ENCODE data around the gene LRP1B.

The LRP1B gene

DNA sequence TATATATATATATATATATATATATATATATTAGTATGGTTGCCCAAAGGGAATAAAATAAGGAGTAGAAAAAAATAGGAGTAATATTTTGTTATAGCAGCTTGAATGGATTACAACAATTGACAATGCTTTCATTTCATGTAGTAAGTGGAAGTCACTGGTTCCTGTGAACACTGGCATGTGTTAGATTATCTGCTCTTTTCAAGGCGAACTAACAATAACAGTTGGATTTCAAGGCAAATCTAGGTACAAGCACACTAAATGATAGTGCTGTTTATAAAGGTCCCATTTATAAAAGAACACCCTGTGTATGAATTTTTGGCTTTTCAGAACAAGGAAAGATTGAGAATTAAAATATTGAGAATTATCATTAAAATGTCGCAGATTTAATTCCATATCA is 1535.7 kb downstream of the LRP1B start:
- Histone ChIP-seq H3K4me3 (ENCODE audit: insufficient read depth, low read depth, low read length, poor library complexity, severe bottlenecking) (no peak overlapping the region), H3K4me1 (ENCODE audit: control insufficient read depth, insufficient read depth, low read length, poor library complexity, severe bottlenecking) (no peaks in the 10 kb centered on the region), H3K27ac (ENCODE audit: insufficient read depth, low read length, poor library complexity, severe bottlenecking) (no peak overlapping the region), H3K27me3 (replicated peaks; ENCODE audit: control insufficient read depth, insufficient read depth, low read length, poor library complexity, severe bottlenecking) (no peaks in the 10 kb centered on the region), H3K9me3 (ENCODE audit: control insufficient read depth, low read length) (no peaks in the 10 kb centered on the region), H3K36me3 (ENCODE audit: control insufficient read depth, insufficient read depth, low read length) (no peaks in the 10 kb centered on the region)
- DNase-seq = no peak

DNA sequence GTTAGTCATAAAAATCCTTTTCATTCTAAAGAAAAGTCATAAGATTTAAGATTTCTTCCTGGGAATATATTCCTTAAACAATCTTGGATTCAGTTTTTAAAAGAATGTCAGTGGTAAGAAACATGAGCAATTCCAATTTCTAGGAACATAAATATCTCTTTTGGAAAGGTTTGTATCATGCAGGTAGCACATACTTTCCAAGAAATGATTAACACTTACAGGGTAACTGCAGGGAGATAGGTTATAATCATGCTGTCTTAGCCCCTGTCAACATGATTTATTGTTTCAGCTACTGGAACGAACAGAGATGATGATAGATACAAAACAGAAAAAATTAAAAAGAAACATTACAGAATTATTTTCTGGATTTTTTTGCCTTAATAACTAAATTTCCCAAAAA is 1537.7 kb downstream of the LRP1B start:
- no peaks in the 10 kb centered on the region for H3K36me3 ChIP-seq (ENCODE audit: control insufficient read depth, insufficient read depth, low read length)
- DNase-seq = no peak
- H3K27me3 ChIP-seq (replicated peaks; ENCODE audit: control insufficient read depth, insufficient read depth, low read length, poor library complexity, severe bottlenecking) = no peaks in the 10 kb centered on the region
- H3K4me1 ChIP-seq (ENCODE audit: control insufficient read depth, insufficient read depth, low read length, poor library complexity, severe bottlenecking) = no peaks in the 10 kb centered on the region
- H3K4me3 ChIP-seq (ENCODE audit: insufficient read depth, low read depth, low read length, poor library complexity, severe bottlenecking) = no peak overlapping the region
- no peaks in the 10 kb centered on the region for H3K9me3 ChIP-seq (ENCODE audit: control insufficient read depth, low read length)
- H3K27ac ChIP-seq (ENCODE audit: insufficient read depth, low read length, poor library complexity, severe bottlenecking) = no peak overlapping the region

DNA sequence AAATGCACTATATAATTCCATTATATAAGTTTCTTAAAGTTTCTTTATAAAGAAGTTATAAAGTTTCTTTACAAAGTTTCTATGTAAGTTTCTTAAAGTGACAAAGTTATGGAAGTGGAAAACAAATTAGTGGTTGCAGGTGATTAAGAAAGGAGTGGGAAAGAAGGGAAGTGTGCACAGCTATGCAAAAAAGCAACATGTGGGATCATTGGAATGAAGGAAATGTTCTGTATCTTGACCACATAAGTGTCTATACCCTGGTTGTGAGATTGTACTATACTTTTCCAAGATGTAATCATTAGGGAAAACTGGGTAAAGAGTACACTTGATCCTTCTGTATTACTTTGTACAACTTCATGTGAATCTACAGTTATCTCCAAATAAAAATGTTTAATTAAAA is 1541.1 kb downstream of the LRP1B start:
- H3K4me1 ChIP-seq (ENCODE audit: control insufficient read depth, insufficient read depth, low read length, poor library complexity, severe bottlenecking) = no peaks in the 10 kb centered on the region
- no peaks in the 10 kb centered on the region for H3K9me3 ChIP-seq (ENCODE audit: control insufficient read depth, low read length)
- no peak overlapping the region for H3K27ac ChIP-seq (ENCODE audit: insufficient read depth, low read length, poor library complexity, severe bottlenecking)
- no peak overlapping the region for H3K4me3 ChIP-seq (ENCODE audit: insufficient read depth, low read depth, low read length, poor library complexity, severe bottlenecking)
- H3K36me3 ChIP-seq (ENCODE audit: control insufficient read depth, insufficient read depth, low read length) = no peaks in the 10 kb centered on the region
- no peak for DNase-seq
- H3K27me3 ChIP-seq (replicated peaks; ENCODE audit: control insufficient read depth, insufficient read depth, low read length, poor library complexity, severe bottlenecking) = no peaks in the 10 kb centered on the region

DNA sequence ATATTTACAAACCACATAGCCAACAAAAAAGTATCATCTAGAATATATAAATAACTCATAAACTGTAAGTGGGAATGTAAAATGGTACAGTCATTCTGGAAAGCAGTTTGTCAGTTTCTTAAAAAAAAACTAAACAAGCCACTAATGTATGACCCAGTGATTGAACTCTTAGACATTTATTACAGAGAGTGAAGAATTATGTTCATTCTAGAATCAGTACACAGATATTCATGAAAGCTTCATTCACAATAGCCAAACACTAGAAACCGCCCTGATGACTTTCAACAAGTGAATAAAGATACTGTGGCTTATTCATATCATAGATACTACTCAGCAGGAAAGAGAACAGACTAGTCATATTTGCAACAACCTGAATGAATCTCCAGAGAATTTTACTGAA is 1541.5 kb downstream of the LRP1B start:
- no peak for DNase-seq
- no peaks in the 10 kb centered on the region for H3K9me3 ChIP-seq (ENCODE audit: control insufficient read depth, low read length)
- no peaks in the 10 kb centered on the region for H3K27me3 ChIP-seq (replicated peaks; ENCODE audit: control insufficient read depth, insufficient read depth, low read length, poor library complexity, severe bottlenecking)
- H3K4me1 ChIP-seq (ENCODE audit: control insufficient read depth, insufficient read depth, low read length, poor library complexity, severe bottlenecking) = no peaks in the 10 kb centered on the region
- no peaks in the 10 kb centered on the region for H3K36me3 ChIP-seq (ENCODE audit: control insufficient read depth, insufficient read depth, low read length)
- H3K4me3 ChIP-seq (ENCODE audit: insufficient read depth, low read depth, low read length, poor library complexity, severe bottlenecking) = no peak overlapping the region
- H3K27ac ChIP-seq (ENCODE audit: insufficient read depth, low read length, poor library complexity, severe bottlenecking) = no peak overlapping the region

DNA sequence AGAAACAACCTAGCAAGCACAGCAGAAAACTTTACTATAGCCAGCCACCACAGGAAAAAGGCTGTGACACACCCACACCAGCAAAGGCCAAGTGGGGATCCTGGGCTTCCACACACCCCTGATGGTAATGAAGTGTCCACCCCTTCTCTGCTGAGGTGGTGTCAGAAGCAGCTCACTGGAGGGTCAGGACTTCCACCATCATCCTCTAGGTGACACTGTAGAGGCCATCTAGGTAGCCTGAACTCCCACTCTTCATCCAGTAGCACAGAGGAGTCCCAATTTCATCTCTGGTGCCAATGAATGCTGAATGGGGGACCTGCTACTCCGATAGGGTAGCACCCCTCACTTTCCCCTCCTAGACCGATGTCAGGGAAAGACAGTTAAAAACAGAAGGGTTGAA is 1544.4 kb downstream of the LRP1B start:
- H3K27me3 ChIP-seq (replicated peaks; ENCODE audit: control insufficient read depth, insufficient read depth, low read length, poor library complexity, severe bottlenecking) = no peaks in the 10 kb centered on the region

DNA sequence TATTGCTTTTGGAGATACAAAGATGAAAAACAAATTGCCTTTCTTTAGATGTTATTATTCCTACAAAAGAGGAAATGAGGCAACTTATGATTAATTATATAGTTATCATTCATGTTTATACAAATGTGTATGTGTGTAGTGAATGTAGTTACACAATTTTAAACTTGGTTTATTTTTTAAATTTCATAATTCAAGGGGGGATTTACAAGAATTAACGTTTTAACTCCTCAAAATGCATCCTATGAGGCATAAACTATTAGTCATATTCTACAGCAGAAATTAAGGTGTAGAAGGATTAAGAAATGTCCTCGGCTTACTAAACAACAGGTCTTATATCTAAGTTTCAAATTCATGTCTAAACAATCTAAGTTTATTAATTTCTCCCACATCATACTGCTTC is 1545.8 kb downstream of the LRP1B start:
- no peaks in the 10 kb centered on the region for H3K27me3 ChIP-seq (replicated peaks; ENCODE audit: control insufficient read depth, insufficient read depth, low read length, poor library complexity, severe bottlenecking)
- no peaks in the 10 kb centered on the region for H3K4me1 ChIP-seq (ENCODE audit: control insufficient read depth, insufficient read depth, low read length, poor library complexity, severe bottlenecking)
- no peaks in the 10 kb centered on the region for H3K36me3 ChIP-seq (ENCODE audit: control insufficient read depth, insufficient read depth, low read length)
- H3K9me3 ChIP-seq (ENCODE audit: control insufficient read depth, low read length) = no peaks in the 10 kb centered on the region
- no peak overlapping the region for H3K27ac ChIP-seq (ENCODE audit: insufficient read depth, low read length, poor library complexity, severe bottlenecking)
- DNase-seq = no peak
- no peak overlapping the region for H3K4me3 ChIP-seq (ENCODE audit: insufficient read depth, low read depth, low read length, poor library complexity, severe bottlenecking)

More for the DNA sequence above, 1544.4 kb downstream of the LRP1B start:
- Histone ChIP-seq H3K4me3 (ENCODE audit: insufficient read depth, low read depth, low read length, poor library complexity, severe bottlenecking) (no peak overlapping the region), H3K9me3 (ENCODE audit: control insufficient read depth, low read length) (no peaks in the 10 kb centered on the region), H3K36me3 (ENCODE audit: control insufficient read depth, insufficient read depth, low read length) (no peaks in the 10 kb centered on the region), H3K4me1 (ENCODE audit: control insufficient read depth, insufficient read depth, low read length, poor library complexity, severe bottlenecking) (no peaks in the 10 kb centered on the region), H3K27ac (ENCODE audit: insufficient read depth, low read length, poor library complexity, severe bottlenecking) (no peak overlapping the region)
- no peak for DNase-seq

DNA sequence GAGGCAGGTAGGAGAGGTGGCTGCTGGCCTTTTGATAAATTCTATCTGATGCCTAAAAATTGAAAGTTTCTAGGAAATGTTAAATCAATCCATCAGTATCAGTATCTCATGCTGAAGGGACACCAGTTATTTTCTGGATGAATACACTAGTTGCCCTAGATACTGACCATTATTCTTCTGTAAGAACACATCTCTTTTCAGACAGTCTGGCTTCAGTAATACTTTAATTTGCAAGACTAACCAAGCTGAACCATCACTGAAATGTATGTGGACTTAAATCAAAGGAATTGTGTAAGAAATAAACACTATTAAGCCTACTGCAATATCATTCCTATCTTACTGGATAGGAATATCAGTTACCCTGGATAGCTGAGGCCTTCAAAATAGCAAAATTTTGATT is 1546.3 kb downstream of the LRP1B start:
- DNase-seq = no peak
- H3K9me3 ChIP-seq (ENCODE audit: control insufficient read depth, low read length) = no peaks in the 10 kb centered on the region
- H3K27ac ChIP-seq (ENCODE audit: insufficient read depth, low read length, poor library complexity, severe bottlenecking) = no peak overlapping the region
- no peak overlapping the region for H3K4me3 ChIP-seq (ENCODE audit: insufficient read depth, low read depth, low read length, poor library complexity, severe bottlenecking)
- H3K36me3 ChIP-seq (ENCODE audit: control insufficient read depth, insufficient read depth, low read length) = no peaks in the 10 kb centered on the region
- H3K4me1 ChIP-seq (ENCODE audit: control insufficient read depth, insufficient read depth, low read length, poor library complexity, severe bottlenecking) = no peaks in the 10 kb centered on the region
- no peaks in the 10 kb centered on the region for H3K27me3 ChIP-seq (replicated peaks; ENCODE audit: control insufficient read depth, insufficient read depth, low read length, poor library complexity, severe bottlenecking)

DNA sequence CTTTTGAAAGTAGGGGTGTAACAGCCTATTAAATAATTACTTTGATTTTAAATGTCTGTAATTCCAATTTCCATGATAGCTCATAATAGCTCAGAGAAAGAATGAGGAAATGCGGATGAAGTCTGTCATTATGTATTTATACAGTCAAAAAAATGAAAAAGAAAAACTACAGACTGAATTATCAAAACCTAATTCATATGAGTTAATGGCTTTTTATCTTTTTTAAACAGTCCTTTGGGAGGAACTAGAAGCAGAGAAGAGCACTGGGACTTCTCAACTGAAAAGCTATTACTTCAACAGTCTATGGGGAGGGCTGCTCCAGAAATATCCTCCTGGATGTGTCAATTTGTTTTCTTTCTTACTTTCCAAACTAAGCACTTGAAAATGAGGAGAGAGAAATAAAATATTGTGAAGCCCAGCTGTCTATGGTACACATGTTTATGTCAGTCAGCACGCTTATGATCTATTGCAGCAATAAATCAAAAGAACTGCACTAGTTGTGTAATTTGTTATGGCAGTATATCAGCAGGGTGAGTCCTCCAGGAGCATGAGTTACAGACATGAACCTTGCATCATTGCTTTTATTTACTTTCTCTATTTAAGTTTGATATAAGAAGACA is 1550.2 kb downstream of the LRP1B start:
- H3K9me3 ChIP-seq (ENCODE audit: control insufficient read depth, low read length) = no peaks in the 10 kb centered on the region
- no peaks in the 10 kb centered on the region for H3K4me1 ChIP-seq (ENCODE audit: control insufficient read depth, insufficient read depth, low read length, poor library complexity, severe bottlenecking)
- no peak overlapping the region for H3K4me3 ChIP-seq (ENCODE audit: insufficient read depth, low read depth, low read length, poor library complexity, severe bottlenecking)
- no peaks in the 10 kb centered on the region for H3K36me3 ChIP-seq (ENCODE audit: control insufficient read depth, insufficient read depth, low read length)
- H3K27me3 ChIP-seq (replicated peaks; ENCODE audit: control insufficient read depth, insufficient read depth, low read length, poor library complexity, severe bottlenecking) = no peaks in the 10 kb centered on the region
- DNase-seq = no peak
- no peak overlapping the region for H3K27ac ChIP-seq (ENCODE audit: insufficient read depth, low read length, poor library complexity, severe bottlenecking)

DNA sequence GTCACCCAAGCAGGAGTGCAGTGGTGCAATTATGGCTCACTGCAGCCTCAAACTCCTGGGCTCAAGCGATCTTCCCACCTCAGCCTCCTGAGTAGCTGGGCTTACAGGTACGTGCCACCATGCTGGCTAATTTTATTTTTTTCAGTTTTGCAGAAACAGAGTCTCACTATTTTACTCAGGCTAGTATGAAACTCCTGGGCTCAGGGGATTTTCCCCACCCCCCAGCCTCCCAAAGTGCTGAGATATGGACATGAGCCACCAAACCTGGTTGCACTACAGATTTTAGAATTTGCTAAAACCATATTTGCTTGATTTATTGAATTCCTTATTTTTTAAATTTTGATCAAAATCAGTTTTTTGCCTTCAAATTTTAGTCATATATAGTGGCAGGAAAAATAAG is 1553.4 kb downstream of the LRP1B start:
- Histone ChIP-seq H3K27ac (ENCODE audit: insufficient read depth, low read length, poor library complexity, severe bottlenecking) (no peak overlapping the region), H3K9me3 (ENCODE audit: control insufficient read depth, low read length) (no peaks in the 10 kb centered on the region), H3K4me1 (ENCODE audit: control insufficient read depth, insufficient read depth, low read length, poor library complexity, severe bottlenecking) (no peaks in the 10 kb centered on the region), H3K4me3 (ENCODE audit: insufficient read depth, low read depth, low read length, poor library complexity, severe bottlenecking) (no peak overlapping the region), H3K27me3 (replicated peaks; ENCODE audit: control insufficient read depth, insufficient read depth, low read length, poor library complexity, severe bottlenecking) (no peaks in the 10 kb centered on the region), H3K36me3 (ENCODE audit: control insufficient read depth, insufficient read depth, low read length) (no peaks in the 10 kb centered on the region)
- DNase-seq = no peak

DNA sequence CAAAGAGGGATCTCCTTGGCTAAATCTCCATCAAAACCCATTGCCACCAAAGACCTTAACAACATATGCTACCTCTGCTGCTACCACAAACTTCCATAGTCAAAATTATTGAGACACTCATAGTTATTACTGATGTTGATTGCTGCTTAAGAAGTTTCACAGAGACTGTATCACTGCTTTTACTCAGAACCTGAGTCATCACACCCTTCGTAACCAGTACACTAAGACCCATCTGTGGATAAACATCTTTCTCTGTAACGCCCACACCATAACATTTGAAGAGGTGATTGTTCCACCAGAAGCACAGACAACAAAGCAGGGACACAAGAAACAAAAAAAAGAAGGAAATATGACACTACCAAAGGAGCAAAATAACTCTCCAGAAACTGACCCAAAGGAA is 1563.1 kb downstream of the LRP1B start:
- Histone ChIP-seq H3K36me3 (ENCODE audit: control insufficient read depth, insufficient read depth, low read length) (no peaks in the 10 kb centered on the region), H3K9me3 (ENCODE audit: control insufficient read depth, low read length) (no peaks in the 10 kb centered on the region), H3K27me3 (replicated peaks; ENCODE audit: control insufficient read depth, insufficient read depth, low read length, poor library complexity, severe bottlenecking) (no peaks in the 10 kb centered on the region), H3K27ac (ENCODE audit: insufficient read depth, low read length, poor library complexity, severe bottlenecking) (no peak overlapping the region), H3K4me1 (ENCODE audit: control insufficient read depth, insufficient read depth, low read length, poor library complexity, severe bottlenecking) (no peaks in the 10 kb centered on the region), H3K4me3 (ENCODE audit: insufficient read depth, low read depth, low read length, poor library complexity, severe bottlenecking) (no peak overlapping the region)
- DNase-seq = no peak

Measured in effector memory CD4-positive, alpha-beta T cell (primary cell).